GM21515 (cell line): ENCODE results near the gene FURIN.
"Not testable (repeated sequence)": the region's sequence is repeated elsewhere in the genome, so short reads cannot be mapped to it uniquely, and the experiment has no call there.

ENCODE experiments used
- ATAC-seq: cut with Tn5 transposase; IDR thresholded peaks from one replicate; pipeline ENCODE4 v1.9.1; 2021; ENCODE audit not compliant: unreplicated experiment

Gene FURIN

DNA sequence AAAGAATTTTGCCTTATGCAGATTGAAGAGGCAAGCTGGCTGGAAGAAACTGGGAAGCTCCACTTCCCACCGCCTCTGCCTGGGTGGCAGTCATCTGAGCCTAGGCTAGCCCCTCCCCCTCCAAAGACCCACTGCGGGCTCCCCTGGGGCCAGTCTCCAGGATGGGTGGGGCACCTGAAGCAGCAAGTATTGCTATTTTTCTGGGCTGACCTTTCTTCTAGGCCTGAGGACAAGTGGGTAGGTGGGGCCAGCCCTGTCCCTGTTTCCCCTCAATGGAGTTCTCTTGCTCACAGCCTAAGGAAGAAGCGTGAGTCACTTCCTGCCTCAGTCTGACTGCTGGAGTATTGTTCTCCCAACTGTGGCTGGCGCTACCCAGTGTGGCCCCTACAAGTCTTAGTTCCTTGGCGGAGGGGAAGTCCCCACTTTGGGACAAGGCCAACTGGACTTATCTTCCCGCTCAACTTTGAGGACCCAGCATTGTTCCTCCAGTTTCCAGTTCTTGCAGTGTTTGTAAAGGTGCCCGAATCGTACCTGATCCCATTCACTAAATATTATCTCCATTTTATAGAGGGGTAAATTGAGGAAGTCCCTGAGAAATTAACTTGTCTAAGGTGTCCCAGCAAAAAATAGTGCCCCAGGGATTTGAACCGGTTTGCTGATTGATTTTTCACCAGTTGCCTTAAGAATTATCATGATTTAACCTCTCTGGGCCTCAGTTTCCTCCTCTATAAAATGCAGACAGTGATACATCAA lies 1.4 kb downstream of the FURIN start:
- ATAC-seq: no peak

DNA sequence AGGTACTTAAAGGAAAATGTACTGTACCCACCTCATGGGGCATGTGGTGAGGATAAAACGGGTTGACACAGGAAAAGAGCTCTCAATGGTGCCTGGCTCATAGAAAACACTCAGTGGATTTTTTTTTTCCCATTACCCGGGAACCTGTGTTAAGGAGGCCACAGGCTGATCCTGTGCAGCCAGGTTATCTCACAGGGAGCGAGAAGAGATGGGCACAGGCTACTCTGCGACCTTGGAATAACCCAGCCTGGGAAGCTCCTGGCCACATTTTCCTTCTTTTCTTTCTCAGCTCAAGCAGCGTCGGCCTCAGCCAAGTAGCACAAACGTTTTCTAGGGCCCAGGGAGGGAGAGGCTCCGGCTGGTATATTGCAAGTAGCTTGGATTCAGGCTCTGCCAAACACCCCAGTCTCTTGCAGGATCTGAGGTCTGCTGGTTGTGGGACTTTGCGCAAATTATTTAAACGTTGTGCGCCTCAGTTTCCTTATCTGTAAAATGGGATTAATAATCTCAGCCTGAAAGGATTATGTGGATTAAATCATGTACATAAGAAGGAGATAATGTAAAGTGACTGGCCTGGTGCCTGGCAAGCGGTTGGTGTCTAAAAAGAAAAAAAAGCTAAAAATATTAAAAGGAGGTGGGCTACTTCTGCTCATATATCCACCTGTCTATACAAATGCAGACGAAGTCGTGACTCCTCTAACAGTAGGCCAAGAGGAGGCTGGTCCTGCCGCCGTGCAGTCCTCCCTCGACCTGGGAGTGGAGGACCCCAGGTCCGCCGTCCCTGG lies 2.2 kb downstream of the FURIN start:
- ATAC-seq: no peak

DNA sequence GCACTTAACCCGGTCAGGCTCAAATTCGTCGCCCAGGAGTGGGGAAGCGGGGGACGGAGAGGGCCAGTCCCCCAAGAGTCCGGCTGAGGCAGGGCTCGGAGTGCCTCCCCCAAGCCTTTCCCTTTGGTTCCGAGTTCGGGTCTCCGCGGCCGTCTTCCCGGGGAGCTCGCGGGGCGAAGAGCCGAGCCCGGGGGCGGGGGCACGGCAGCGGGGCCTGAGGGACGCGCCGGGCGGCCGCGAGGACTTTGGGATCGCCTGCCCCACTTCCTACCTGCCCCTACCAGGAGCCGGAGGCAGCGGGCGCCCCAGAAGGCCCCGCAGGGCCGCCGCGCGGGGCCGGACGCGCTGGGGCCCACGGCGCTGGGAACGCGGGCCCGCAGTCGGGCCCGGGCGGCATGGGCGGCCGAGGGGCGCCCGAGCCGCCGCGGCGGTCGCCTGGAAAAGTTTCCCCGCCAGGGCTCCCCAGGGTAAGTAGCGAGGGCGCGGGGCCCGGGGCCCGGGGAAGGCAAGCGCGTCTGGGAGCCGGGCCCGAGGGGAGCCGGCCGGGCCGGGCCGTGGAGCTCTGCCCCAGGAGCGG lies 2.8 kb downstream of the FURIN start:
- ATAC-seq: no peak

DNA sequence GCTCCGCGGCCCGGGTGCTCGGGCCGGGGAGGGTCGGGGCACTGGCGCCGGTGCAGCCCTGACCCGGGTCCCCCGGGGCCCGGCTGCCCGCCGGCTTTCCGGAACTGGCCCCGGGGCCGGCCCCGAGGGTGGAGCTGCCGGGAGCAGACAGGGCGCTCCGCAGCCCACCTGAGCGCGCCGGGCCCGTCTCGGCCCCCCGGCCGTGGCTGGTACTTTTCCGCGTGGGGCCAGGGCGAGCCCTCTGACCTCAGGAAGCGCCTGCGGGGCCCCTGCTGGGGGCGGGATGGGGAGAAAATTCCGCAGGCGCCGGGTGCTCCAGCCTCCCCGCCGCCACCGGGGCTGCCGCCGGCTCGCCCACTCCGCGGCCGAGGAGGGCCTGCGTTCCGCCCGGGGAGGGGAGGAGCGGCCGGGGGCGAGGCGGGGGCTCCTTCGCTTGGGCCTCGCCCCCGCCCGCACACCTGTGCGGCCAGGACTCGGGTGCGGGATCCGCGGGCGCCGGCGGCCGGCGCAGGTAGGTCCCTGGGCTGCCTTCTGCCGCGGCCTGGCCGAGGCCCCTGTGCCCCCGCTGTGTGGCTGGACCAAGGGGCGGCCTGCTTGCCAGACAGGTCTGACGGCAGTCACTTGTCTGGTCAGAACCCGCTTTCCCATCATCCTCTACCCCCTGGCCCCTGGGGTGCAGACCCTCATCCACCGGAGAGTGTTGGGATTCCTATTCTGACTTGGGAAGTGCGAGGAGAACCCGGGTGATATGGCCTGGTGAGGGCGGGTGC lies 3.5 kb downstream of the FURIN start:
- ATAC-seq: no peak

DNA sequence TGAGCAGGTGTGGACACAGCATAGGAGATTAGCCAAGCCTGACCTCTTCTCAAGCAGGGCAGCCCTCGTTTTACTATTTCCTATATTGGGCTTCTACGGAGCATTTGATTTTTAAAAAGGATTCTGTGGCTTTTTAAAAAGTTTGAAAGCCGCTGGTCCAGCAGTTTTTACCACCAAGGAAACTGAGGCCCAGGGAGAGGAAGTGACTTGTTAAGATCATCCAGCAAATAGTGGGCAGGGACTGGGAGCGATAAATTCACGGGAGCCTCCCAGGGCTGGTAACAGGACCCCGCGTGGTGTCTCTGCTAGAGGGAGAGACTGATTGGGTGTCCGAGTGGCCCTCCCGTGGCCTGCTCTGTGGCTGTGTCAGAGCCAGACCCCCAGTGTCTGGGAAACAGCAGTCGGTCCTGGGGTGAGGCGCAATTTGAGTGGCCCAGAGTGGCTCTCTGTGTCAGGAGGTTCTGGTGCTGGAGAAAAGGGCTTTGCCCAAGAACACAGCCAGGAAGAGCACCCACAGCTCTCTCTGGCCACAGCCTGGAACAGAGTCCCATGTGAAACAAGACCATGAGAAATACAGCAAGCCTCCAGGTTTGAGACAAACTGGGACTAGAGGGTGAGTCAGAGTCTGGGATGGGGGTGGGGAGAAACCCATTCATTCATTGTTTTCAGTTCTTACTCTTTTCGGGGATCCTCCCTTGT lies 4.2 kb downstream of the FURIN start:
- no peak for ATAC-seq

DNA sequence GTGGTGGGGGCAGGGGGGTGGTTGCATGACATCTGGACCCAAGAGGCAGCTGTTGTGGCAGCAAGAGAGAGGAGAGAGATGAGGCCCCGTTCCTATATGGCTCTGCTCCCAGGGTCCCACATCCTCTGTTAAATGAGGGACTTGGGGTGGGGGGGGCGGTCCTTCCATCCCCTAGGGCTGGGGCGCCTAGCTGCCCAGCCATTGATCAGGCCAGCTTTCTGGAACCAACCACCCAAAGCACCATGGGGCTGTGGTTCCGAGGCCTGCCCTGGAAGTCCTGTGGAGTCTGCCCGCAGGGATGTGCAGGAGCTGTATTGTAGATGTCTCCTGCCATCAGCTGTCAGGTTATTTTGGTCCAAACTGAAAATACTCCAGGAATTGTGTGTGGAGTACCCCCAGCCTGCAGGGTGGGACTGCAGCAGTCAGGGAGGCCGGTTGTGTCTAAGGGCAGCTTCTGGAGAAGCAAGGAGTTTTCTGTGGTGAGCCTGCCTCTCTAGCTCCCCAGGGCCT lies 5.2 kb downstream of the FURIN start:
- no peak for ATAC-seq

DNA sequence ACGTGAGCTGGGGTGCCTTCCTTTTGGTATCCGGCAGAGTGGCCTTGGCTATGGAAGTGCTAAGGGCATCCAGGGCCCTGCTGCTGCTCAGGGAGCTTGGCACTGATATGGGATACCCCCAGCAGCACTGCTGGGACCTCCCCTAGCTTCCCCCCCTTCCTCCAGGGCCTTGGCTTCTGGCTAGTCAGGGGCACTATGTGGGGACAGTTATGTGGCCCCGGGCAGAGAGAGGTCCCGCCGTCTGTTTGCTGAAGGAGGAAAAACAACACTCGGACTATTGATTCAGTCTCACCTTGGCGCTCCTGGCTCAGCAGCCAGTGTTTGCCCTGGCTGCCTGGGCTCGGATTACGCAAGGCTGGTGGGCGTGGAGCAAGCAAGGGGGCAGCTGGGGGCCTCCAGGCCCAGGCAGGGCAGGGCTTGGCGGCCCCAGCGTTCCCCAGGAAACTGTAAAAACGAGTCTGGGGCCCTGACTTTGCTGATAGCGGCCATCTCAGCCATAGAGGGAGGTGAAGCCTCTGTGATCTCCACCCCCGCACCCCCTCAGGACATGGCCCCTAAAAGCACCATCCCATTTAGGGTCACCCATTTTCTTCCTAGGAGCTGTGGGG lies 5.7 kb downstream of the FURIN start:
- ATAC-seq: no peak

DNA sequence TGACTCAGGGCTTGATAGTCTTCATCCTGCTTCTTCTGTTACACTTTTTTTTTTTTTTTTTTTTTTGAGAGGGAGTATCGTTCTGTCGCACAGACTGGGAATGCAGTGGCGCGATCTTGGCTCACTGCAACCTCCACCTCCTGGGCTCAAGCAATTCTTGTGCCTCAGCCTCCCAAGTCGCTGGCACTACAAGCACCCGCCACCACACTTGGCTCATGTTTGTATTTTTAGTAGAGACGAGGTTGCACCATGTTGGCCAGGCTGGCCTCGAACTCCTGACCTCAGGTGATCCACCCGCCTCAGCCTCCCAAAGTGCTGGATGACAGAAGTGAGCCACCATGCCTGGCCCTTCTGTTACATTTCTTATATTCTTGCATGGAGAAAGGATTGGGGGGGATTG lies 6.6 kb downstream of the FURIN start:
- ATAC-seq: not testable (repeated sequence)

DNA sequence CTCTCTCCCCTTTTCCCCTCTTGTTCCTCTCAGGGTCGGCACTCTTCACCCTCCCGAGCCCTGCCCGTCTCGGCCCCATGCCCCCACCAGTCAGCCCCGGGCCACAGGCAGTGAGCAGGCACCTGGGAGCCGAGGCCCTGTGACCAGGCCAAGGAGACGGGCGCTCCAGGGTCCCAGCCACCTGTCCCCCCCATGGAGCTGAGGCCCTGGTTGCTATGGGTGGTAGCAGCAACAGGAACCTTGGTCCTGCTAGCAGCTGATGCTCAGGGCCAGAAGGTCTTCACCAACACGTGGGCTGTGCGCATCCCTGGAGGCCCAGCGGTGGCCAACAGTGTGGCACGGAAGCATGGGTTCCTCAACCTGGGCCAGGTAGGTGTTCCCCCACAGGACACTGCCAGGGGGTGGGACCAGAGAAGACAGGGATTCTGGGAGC lies 7.2 kb downstream of the FURIN start:
- ATAC-seq: no peak

DNA sequence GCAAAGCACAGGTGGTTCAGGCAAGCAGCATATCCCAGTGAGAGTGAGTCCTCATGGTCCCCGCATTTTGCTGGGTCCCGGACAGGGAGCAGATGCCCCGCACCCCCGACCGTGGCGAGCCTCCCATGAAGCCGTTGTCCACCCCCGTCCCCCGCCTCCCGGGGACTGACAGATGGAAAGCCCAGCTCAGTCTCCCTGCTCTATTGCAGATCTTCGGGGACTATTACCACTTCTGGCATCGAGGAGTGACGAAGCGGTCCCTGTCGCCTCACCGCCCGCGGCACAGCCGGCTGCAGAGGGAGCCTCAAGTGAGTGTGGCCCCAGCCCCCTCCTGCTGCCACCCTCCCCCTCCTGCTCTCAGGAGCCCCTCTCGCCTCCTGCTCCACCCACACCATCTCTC lies 7.7 kb downstream of the FURIN start:
- ATAC-seq: no peak

DNA sequence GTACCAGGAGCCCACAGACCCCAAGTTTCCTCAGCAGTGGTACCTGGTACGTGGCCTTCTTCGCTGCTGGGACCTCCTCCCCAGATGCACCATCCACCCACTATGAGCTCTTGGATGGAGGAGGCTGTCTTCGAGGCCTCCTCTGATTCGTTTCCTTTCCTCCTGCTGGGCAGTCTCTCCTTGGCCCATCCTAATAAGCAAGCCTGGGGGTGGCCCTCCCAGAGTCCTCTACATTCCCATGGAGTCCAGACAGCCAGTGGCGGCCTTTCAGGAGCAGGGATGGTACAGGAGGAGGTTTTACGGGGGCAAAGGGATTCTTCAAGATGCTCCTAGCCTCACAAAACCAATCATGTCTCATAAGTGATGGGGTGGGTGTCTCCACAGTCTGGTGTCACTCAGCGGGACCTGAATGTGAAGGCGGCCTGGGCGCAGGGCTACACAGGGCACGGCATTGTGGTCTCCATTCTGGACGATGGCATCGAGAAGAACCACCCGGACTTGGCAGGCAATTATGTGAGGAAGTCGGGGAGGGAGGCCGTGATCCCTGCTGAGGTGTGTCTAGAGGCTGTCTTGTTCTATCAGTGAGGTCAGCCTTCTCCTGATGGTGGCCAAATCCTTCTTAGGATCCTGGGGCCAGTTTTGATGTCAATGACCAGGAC lies 8.3 kb downstream of the FURIN start:
- no peak for ATAC-seq

DNA sequence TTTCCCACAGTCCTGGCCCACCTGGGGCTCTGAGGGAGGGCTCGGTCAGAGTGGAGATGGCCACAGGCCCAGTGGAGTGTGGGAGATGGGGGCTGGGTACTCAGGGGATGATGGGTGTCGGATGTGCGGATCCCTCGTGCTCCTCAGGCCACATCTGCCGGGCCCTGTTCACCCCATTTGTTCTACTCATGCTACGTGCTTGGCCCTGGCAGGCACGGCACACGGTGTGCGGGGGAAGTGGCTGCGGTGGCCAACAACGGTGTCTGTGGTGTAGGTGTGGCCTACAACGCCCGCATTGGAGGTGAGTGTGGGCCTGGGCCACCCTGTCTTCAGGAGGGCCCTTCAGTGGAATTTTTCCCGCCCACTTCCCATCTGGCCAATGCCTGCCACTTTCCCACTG lies 8.9 kb downstream of the FURIN start:
- ATAC-seq: no peak

DNA sequence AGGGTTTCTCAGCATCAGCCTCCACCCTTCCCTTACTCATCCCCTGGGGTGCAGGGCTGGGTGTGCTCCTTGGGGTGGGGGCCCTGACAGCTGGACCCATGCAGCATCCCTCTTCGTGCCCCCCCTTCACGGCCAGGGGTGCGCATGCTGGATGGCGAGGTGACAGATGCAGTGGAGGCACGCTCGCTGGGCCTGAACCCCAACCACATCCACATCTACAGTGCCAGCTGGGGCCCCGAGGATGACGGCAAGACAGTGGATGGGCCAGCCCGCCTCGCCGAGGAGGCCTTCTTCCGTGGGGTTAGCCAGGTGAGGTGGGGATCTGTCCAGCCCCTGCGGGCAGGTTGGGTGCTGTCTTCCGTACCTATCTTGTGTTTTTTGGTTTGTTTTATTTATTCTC lies 9.6 kb downstream of the FURIN start:
- no peak for ATAC-seq

DNA sequence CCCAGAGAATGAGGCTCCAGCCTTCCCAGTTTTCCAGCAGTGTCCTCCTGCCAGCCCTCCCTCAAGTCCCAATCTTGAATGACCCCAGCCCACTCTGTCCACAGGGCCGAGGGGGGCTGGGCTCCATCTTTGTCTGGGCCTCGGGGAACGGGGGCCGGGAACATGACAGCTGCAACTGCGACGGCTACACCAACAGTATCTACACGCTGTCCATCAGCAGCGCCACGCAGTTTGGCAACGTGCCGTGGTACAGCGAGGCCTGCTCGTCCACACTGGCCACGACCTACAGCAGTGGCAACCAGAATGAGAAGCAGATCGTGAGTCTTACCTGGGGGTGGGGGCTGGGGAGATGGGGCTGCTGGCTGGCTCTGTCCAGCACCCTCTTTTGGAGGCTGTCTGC lies 10.3 kb downstream of the FURIN start:
- no peak for ATAC-seq

DNA sequence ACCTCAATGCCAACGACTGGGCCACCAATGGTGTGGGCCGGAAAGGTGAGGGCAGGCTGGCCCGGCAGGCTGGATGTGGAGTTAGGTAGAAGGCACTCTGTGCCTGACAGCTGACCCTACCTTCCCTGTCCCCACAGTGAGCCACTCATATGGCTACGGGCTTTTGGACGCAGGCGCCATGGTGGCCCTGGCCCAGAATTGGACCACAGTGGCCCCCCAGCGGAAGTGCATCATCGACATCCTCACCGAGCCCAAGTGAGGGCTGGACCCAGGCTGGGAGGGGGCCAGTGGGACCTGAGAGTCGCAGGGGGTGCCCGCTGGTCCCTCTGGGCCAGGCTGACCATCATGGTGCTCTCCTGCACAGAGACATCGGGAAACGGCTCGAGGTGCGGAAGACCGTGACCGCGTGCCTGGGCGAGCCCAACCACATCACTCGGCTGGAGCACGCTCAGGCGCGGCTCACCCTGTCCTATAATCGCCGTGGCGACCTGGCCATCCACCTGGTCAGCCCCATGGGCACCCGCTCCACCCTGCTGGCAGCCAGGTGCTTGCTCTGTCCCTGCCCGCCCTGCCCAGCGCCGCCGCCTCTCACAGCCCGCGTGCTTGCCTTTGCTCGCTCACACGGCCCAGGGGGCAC lies 11.5 kb downstream of the FURIN start:
- no peak for ATAC-seq

DNA sequence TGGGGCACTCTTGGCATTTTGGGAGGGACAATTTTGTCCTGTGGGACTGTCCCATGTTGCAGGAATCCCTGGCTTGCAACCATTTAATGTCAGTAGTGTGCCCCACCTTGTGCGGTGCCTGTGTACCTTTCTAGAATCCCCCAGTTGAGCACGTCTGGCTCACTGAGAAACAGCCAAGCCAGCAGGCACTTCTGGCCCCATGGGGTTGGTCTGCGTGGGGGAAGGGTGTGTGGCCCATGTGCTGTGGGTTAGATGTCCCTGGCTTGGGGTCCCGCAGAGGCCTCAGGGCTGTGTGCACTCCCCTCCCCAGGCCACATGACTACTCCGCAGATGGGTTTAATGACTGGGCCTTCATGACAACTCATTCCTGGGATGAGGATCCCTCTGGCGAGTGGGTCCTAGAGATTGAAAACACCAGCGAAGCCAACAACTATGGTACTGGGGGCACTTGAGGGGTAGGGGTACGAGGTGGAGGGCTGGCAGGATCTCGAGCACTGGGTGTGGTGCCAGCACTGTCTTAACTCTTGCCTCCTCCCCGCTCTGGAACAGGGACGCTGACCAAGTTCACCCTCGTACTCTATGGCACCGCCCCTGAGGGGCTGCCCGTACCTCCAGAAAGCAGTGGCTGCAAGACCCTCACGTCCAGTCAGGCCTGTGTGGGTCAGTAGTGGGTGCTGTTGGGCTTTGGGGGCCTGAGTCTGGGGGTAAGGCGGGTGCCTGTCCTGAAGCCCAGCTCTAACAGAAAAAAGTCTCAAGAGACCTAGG lies 12.2 kb downstream of the FURIN start:
- ATAC-seq: no peak

DNA sequence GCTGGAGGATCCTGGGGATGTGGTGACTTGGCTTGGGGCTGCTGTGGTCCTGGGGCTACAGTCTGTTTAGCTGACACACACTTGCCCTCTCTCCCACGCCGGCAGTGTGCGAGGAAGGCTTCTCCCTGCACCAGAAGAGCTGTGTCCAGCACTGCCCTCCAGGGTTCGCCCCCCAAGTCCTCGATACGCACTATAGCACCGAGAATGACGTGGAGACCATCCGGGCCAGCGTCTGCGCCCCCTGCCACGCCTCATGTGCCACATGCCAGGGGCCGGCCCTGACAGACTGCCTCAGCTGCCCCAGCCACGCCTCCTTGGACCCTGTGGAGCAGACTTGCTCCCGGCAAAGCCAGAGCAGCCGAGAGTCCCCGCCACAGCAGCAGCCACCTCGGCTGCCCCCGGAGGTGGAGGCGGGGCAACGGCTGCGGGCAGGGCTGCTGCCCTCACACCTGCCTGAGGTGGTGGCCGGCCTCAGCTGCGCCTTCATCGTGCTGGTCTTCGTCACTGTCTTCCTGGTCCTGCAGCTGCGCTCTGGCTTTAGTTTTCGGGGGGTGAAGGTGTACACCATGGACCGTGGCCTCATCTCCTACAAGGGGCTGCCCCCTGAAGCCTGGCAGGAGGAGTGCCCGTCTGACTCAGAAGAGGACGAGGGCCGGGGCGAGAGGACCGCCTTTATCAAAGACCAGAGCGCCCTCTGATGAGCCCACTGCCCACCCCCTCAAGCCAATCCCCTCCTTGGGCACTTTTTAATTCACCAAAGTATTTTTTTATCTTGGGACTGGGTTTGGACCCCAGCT lies 13.0 kb downstream of the FURIN start:
- ATAC-seq: no peak
